IMR-90 (cell line): ENCODE data around the gene GNG2. TPM values are rescaled to one million over a fixed set of nuclear protein-coding genes. Genes with fewer than 3 reads are reported as not detected.

Experiments used
- ATAC-seq: fragments of 200-7000 bp; cut with Tn5 transposase; 2 replicates; pipeline ENCODE4 v1.9.1; 2020; ENCODE audit warnings: low read depth, mild to moderate bottlenecking, moderate library complexity
- BruUV-seq: library from RNA; stranded (reverse); fragments of 400-500 nt; replicated peaks from 2 replicates; lab custom pipeline; 2021; lab: Mats Ljungman, UMichigan
- CTCF ChIA-PET: fragments of 300-600 bp; formaldehyde crosslinking; extraction: SDS; loops from one replicate; lab custom pipeline; 2021; ENCODE audit warnings: antibody characterized with exemption; lab: Yijun Ruan, JAX
- POLR2A ChIA-PET: fragments of 300-600 bp; sonication (Branson Sonifier 250); formaldehyde crosslinking; loops from one replicate; lab custom pipeline; 2022; ENCODE audit warnings: antibody characterized with exemption; ENCODE audit not compliant: unreplicated experiment; lab: Charles Lee
- DNase-seq: peaks from one replicate; pipeline ENCODE4 v3.0.0; 2013
- H2AFZ ChIP-seq: replicated peaks from 2 replicates; pipeline ENCODE3; 2013; ENCODE audit warnings: low read length, mild to moderate bottlenecking; ENCODE audit not compliant: poor library complexity
- H2AK5ac ChIP-seq: 2 replicates; pipeline ENCODE4 v1.6.1; 2013; ENCODE audit warnings: low read depth, low read length, inconsistent platforms
- H2AK9ac ChIP-seq: replicated peaks from 2 replicates; pipeline ENCODE3; 2013; ENCODE audit warnings: mild to moderate bottlenecking, low read depth, low read length, moderate library complexity; ENCODE audit not compliant: poor library complexity
- H2BK120ac ChIP-seq: 2 replicates; pipeline ENCODE4 v1.6.1; 2013; ENCODE audit warnings: low read depth, low read length, inconsistent platforms
- H2BK15ac ChIP-seq: 3 replicates; pipeline ENCODE4 v1.6.1; 2013; ENCODE audit warnings: low read depth, low read length, inconsistent platforms
- H2BK20ac ChIP-seq: 2 replicates; pipeline ENCODE4 v1.6.1; 2013; ENCODE audit warnings: low read depth, mild to moderate bottlenecking, inconsistent platforms, low read length, moderate library complexity
- H2BK5ac ChIP-seq: 2 replicates; pipeline ENCODE4 v1.6.1; 2013; ENCODE audit warnings: mild to moderate bottlenecking, low read depth, low read length, inconsistent platforms; ENCODE audit not compliant: poor library complexity, severe bottlenecking
- H3K14ac ChIP-seq: replicated peaks from 2 replicates; pipeline ENCODE4 v1.6.1; 2013; ENCODE audit warnings: low read depth, low read length, inconsistent platforms
- H3K18ac ChIP-seq: 2 replicates; pipeline ENCODE4 v1.6.1; 2013; ENCODE audit warnings: low read depth, low read length, control low read depth
- H3K23ac ChIP-seq: 2 replicates; pipeline ENCODE4 v1.6.1; 2013; ENCODE audit warnings: low read depth, low read length, inconsistent platforms
- H3K27ac ChIP-seq: 2 replicates; pipeline ENCODE4 v1.5.1; 2013; ENCODE audit warnings: mild to moderate bottlenecking, control low read depth, low read length; ENCODE audit not compliant: insufficient read depth
- H3K27me3 ChIP-seq: 2 replicates; pipeline ENCODE4 v1.6.1; 2013; ENCODE audit warnings: low read length; ENCODE audit not compliant: control insufficient read depth, insufficient read depth
- H3K36me3 ChIP-seq: 2 replicates; pipeline ENCODE4 v1.6.1; 2013; ENCODE audit warnings: low read length, mixed read lengths; ENCODE audit not compliant: control insufficient read depth, insufficient read depth
- H3K4ac ChIP-seq: 2 replicates; pipeline ENCODE4 v1.6.1; 2013; ENCODE audit warnings: low read depth, low read length, inconsistent platforms
- H3K4me1 ChIP-seq: 2 replicates; pipeline ENCODE4 v1.6.1; 2013; ENCODE audit warnings: low read length, mixed read lengths; ENCODE audit not compliant: control insufficient read depth, insufficient read depth
- H3K4me2 ChIP-seq: 2 replicates; pipeline ENCODE4 v1.6.1; 2013; ENCODE audit warnings: low read depth, mild to moderate bottlenecking, control low read depth, low read length, moderate library complexity
- H3K4me3 ChIP-seq: 2 replicates; pipeline ENCODE4 v1.5.1; 2013; ENCODE audit warnings: low read depth, mild to moderate bottlenecking, control low read depth, low read length, moderate library complexity; ENCODE audit not compliant: insufficient read depth
- H3K56ac ChIP-seq: 2 replicates; pipeline ENCODE4 v1.6.1; 2013; ENCODE audit warnings: low read length, inconsistent platforms; ENCODE audit not compliant: insufficient read depth; ENCODE audit errors: extremely low read depth
- H3K79me1 ChIP-seq, 2 experiments: 2 replicates each; pipeline ENCODE4 v1.6.1; 2013; ENCODE audit warnings: low read length in 2 of 2, inconsistent platforms in 1 of 2, low read depth in 1 of 2
- H3K9ac ChIP-seq: 2 replicates; pipeline ENCODE4 v1.6.1; 2013; ENCODE audit warnings: low read depth, low read length, control low read depth
- H3K9me1 ChIP-seq: 2 replicates; pipeline ENCODE4 v1.6.1; 2013; ENCODE audit warnings: low read length, inconsistent platforms; ENCODE audit not compliant: insufficient read depth
- H3K9me3 ChIP-seq: 2 replicates; pipeline ENCODE4 v1.6.1; 2013; ENCODE audit warnings: low read length; ENCODE audit not compliant: control insufficient read depth, insufficient read depth
- H4K20me1 ChIP-seq: 2 replicates; pipeline ENCODE4 v1.6.1; 2013; ENCODE audit warnings: low read length, inconsistent platforms; ENCODE audit not compliant: insufficient read depth
- H4K5ac ChIP-seq: 2 replicates; pipeline ENCODE4 v1.6.1; 2013; ENCODE audit warnings: mild to moderate bottlenecking, low read depth, low read length, control low read depth
- H4K8ac ChIP-seq, 2 experiments: 2 replicates each; pipeline ENCODE4 v1.6.1; 2013; ENCODE audit warnings: low read depth in 2 of 2, low read length in 2 of 2, control low read depth in 1 of 2, inconsistent platforms in 1 of 2
- H4K91ac ChIP-seq: 2 replicates; pipeline ENCODE4 v1.6.1; 2013; ENCODE audit warnings: low read depth, low read length, inconsistent platforms; ENCODE audit not compliant: insufficient read depth
- BHLHE40 ChIP-seq: fragments of 150-350 bp; IDR thresholded peaks from 2 replicates; pipeline ENCODE4 v1.6.1; 2016; ENCODE audit warnings: mild to moderate bottlenecking, low read depth, low read length
- RAD21 ChIP-seq: IDR thresholded peaks from 2 replicates; pipeline ENCODE4 v1.6.1; 2012; ENCODE audit warnings: low read length, improper control_type of control experiment
- SMC3 ChIP-seq: fragments of 150-350 bp; IDR thresholded peaks from 2 replicates; pipeline ENCODE4 v1.6.1; 2016; ENCODE audit warnings: low read depth, mild to moderate bottlenecking, antibody characterized with exemption, low read length, moderate library complexity
- whole genome bisulfite sequencing, 2 experiments: methylation state at CpG; one replicate each; pipeline versions ENCODE4 v1.1.5 to v1.1.7; 2013; ENCODE audit warnings: missing lambda C conversion rate in 2 of 2; ENCODE audit not compliant: insufficient read length in 1 of 2; ENCODE audit errors: extremely low coverage in 2 of 2; 5-methylcytosine and 5-hydroxymethylcytosine counted together
- dilution Hi-C: fragments of 300-500 bp; cut with HindIII; formaldehyde crosslinking; loops from one replicate; pipeline ENCODE4 v1.14.3; 2018; ENCODE audit warnings: low sequenced_read_pairs; ENCODE audit not compliant: unreplicated experiment
- in situ Hi-C: fragments of 300-500 bp; cut with MboI; formaldehyde crosslinking; loops from 3 replicates; pipeline ENCODE4 v1.14.3; 2019; ENCODE audit warnings: low sequenced_read_pairs, inconsistent platforms, mixed read lengths
- intact Hi-C: fragments of 100-400 bp; cut with micrococcal nuclease; formaldehyde crosslinking; loops from 2 replicates; pipeline ENCODE4 v1.10.0; 2022
- polyA plus RNA-seq, 3 experiments: library from polyadenylated mRNA; depleted of rRNA; stranded (reverse); fragments of >200 nt; gene quantifications; 2 replicates each; pipeline ENCODE4 v1.2.3, GENCODE V29; 2012; ENCODE audit warnings: low replicate concordance in 1 of 3
- total RNA-seq: library from RNA; depleted of rRNA; stranded (reverse); fragments of >200 nt; gene quantifications from 2 replicates; pipeline ENCODE4 v1.2.3, GENCODE V29; 2012
- TF ChIP-seq, protein P1 (sequence below): conservative IDR thresholded peaks from 2 replicates; pipeline ENCODE4 v1.5.1; 2012; ENCODE audit warnings: mild to moderate bottlenecking, low read depth, low read length, improper control_type of control experiment

Gene GNG2
- total and polyA plus RNA-seq, 2 of the 4 experiments (the other 2 are of a cell fraction), result 13.1 to 14.6 TPM

DNA sequence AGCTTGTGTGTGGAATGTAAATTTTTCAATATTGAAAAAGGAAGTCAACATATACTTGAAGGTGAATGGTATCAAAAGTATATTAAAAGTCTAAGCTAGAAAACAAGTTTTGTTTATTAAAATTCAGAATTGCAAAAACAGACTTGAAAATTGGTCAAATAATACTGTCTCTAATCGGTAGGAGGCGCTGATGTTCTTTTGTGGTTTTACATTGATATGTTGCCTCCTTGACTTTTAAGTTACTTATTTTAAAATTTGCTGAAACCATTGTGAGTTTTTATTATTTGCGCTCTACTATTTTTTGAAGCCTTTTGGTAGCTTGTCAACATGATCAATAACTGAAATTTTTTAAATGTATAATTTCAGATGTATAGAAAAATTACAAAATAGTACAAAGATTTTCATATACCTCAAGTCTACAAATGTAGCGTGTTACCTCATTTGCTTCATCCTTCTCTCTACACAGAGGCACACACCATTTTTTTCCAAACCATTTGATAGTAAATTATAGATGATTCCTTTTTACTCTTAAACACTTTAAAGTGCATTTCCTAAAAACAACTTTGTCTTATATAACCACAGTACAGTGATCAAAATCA is 135.8 kb downstream of the GNG2 start:
- in situ Hi-C loops (loop anchor here (5.0 kb wide), 1 partner anchor 136 kb away; no protein-coding TSS in a partner anchor), dilution Hi-C loops (no loop called here), intact Hi-C loops (loop anchor here (1.0 to 10.0 kb wide), 3 partner anchors 135 to 459 kb away; no protein-coding TSS in a partner anchor)
- Histone ChIP-seq H3K4me2 (no peak overlapping the region), H2AFZ (no peak overlapping the region), H3K9ac (no peak overlapping the region; the same call in 1 of the 2 replicates), H3K79me1 (peaks cover 10 to 23% of the 10 kb centered on the region in 2 experiments), H4K91ac (no peak overlapping the region), H3K27me3 (no peaks in the 10 kb centered on the region), H2BK5ac (no peak overlapping the region), H2AK9ac (no peak overlapping the region), H3K18ac (no peak overlapping the region), H3K36me3 (peaks cover 9% of the 10 kb centered on the region), H2BK120ac (no peak overlapping the region), H3K56ac (no peak overlapping the region), H3K14ac (no peak overlapping the region), H2BK20ac (no peak overlapping the region), H4K20me1 (no peaks in the 10 kb centered on the region), H3K9me1 (no peaks in the 10 kb centered on the region), H3K23ac (no peak overlapping the region), H2AK5ac (no peak overlapping the region), H3K4me3 (no peak overlapping the region), H3K27ac (no peak overlapping the region), H3K9me3 (no peaks in the 10 kb centered on the region), H2BK15ac (no peak overlapping the region), H3K4ac (no peak overlapping the region), H4K5ac (no peak overlapping the region), H3K4me1 (peaks cover 2% of the 10 kb centered on the region; the same call in 1 of the 2 replicates), H4K8ac (no peak overlapping the region)
- DNase-seq (peak; percentile 68), ATAC-seq (peak; percentile 33; the same call in 1 of the 2 replicates)
- ChIA-PET CTCF (interaction anchor here (0.7 to 1.7 kb wide), 8 partner anchors 8 to 152 kb away, joined by 3 to 8 read pairs (median 3); partner anchors contain the start of gene NID2), POLR2A (no interaction called here)
- no TSS peak for BruUV-seq
- TF ChIP-seq, protein P1, sequence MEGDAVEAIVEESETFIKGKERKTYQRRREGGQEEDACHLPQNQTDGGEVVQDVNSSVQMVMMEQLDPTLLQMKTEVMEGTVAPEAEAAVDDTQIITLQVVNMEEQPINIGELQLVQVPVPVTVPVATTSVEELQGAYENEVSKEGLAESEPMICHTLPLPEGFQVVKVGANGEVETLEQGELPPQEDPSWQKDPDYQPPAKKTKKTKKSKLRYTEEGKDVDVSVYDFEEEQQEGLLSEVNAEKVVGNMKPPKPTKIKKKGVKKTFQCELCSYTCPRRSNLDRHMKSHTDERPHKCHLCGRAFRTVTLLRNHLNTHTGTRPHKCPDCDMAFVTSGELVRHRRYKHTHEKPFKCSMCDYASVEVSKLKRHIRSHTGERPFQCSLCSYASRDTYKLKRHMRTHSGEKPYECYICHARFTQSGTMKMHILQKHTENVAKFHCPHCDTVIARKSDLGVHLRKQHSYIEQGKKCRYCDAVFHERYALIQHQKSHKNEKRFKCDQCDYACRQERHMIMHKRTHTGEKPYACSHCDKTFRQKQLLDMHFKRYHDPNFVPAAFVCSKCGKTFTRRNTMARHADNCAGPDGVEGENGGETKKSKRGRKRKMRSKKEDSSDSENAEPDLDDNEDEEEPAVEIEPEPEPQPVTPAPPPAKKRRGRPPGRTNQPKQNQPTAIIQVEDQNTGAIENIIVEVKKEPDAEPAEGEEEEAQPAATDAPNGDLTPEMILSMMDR, result peak; percentile 78
- TF ChIP-seq BHLHE40, result no peak
- TF ChIP-seq RAD21, result peak; percentile 85
- peak; percentile 86 for TF ChIP-seq SMC3
- no CpG with 5 or more reads among the region's 4 CpGs for WGBS, 2 experiments
